ENCODE measurements around the gene SSB.
"Not testable (repeated sequence)": the region's sequence is repeated elsewhere in the genome, so short reads cannot be mapped to it uniquely, and the experiment has no call there.

Gene SSB

DNA sequence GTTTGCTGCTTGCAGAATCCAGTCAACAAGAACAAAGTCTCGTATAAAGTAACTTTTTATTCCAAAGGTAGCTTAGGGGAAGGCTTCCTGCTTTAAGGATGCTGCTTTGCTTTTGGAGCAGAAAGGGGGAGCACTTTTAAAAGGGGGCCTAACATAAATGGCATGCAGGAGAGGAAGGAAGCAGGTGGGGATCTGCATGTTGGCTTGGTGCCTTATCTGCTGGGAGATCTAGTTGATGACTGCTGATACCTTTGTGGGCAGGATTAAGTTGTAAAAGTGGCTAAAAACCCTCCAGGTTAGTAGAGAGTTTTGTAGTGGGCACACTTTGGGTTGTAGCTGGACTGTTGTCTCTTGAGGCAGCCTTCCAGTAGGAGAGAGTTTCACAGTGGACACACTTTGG lies 51.0 kb downstream of the SSB start:
- H3K27ac ChIP-seq, result no peak overlapping the region
- DNase-seq (ENCODE audit: low spot score), result no peak
- H3K4me3 ChIP-seq, result no peak overlapping the region
- TF ChIP-seq CTCF (IDR thresholded peaks at IDR 0.05), result no peak

DNA sequence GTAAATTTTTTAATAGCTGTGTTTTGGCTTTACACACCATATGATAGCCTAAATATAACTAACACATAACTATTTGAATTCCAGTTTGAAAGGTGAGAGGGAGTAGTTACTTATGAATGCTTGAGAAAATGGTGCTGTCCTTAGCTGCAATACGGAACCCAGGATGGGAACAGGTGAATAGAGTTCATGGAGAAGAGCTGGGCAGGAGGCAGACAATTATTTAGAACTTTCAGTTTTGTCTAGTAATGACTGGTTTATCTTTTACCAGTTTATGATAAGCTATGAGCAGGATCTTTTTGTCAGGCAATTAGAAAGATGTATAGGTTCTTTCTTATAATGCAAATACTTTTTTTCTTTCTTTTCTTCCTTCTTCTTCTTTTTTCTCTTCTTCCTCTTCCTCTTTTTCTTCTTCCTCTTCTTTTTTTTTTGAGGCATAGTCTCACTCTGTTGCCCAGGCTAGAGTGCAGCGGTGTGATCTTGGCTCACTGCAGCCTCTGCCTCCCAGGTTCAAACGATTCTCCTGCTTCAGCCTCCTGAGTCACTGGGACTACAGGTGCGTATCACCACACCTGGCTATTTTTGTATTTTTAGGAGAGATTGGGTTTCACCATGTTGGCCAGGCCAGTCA lies 54.5 kb downstream of the SSB start:
- TF ChIP-seq CTCF (IDR thresholded peaks at IDR 0.05), result no peak
- no peak overlapping the region for H3K4me3 ChIP-seq
- DNase-seq (ENCODE audit: low spot score), result no peak
- H3K27ac ChIP-seq, result no peak overlapping the region

- DNase-seq (ENCODE audit: low spot score); H3K27ac ChIP-seq; H3K4me3 ChIP-seq: not testable (repeated sequence)
Observed at GRCh38 chr2:169855281-169856258, 56.9 kb downstream of the SSB start.

DNA sequence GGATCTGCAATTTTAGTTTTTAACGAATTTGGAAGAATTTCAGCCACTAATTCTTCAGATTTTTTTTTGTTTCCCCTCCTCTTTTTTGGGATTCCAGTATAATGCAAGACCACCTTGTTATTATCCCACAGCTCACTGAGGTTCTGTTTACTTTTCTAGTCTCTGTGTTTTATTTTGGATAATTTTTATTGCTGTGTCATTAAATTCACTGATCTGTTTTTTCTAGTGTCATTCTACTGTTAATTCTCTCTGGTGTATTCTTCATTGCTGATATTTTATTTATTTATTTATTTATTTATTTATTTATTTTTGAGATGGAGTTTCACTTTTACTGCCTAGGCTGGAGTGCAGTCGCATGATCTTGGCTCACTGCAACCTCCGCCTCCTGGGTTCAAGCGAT lies 60.8 kb downstream of the SSB start:
- H3K27ac ChIP-seq, result no peak overlapping the region
- no peak for TF ChIP-seq CTCF (IDR thresholded peaks at IDR 0.05)
- no peak for DNase-seq (ENCODE audit: low spot score)
- H3K4me3 ChIP-seq, result no peak overlapping the region

DNA sequence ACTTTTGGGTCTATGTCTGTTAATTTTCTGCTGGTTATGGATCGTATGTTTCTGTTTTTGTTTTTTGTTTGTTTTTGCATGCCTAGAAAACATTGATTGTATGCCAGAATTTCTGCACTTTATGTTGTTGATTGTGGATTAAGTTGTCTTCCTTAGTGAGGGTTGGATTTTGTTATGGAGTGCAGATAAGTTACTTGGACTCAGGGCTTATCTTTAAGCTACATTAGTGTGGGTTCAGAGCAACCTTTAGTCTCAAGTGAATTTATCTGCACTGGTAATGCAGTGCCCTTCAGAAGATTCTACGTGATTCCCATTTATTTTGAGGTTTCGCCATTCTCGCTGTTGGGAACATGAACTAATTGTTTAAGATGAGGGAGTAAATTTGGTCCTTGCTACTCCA lies 61.5 kb downstream of the SSB start:
- no peak for TF ChIP-seq CTCF (IDR thresholded peaks at IDR 0.05)
- DNase-seq (ENCODE audit: low spot score), result no peak
- Histone ChIP-seq H3K27ac (no peak overlapping the region), H3K4me3 (no peak overlapping the region)

Data from coronary artery (tissue), 2 donors.